Measurements from ENCODE around the gene VASP.

DNA sequence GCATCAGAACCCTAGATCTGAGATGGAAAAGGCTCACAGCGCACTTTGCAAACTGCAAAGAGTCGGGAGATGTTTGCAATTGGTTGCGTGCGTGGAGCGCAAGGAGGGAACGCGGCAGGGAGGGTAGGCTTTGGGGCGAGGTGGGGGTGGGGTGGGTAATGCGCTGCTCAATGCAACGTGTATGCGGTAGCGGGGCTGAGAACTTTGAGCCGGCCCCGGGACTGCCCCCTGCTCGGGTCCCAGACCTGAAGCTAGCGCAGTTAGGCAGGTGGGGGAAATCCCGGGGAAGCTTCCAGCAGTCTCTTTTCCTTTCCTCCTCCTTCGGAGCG lies 38.5 kb upstream of the VASP start:
- TF ChIP-seq CTCF (IDR thresholded peaks at IDR 0.05 in 2 of 3, conservative IDR thresholded peaks at IDR 0.05 in 1 of 3; ENCODE audit: borderline replicate concordance in 1 of 3, insufficient read depth in 1 of 3, low read depth in 2 of 3, low read length in 2 of 3) (no peak), POLR2A (IDR thresholded peaks at IDR 0.05; ENCODE audit: borderline replicate concordance, extremely low read depth, insufficient read depth, insufficient read length) (no peak), EZH2phosphoT487 (IDR thresholded peaks at IDR 0.05; ENCODE audit: borderline replicate concordance) (no peak), POLR2AphosphoS5 (IDR thresholded peaks at IDR 0.05; ENCODE audit: low read depth, low read length) (no peak), ZBTB33 (IDR thresholded peaks at IDR 0.05; ENCODE audit: extremely low read depth, insufficient replicate concordance, low read length) (no peak), TCF7L2 (IDR thresholded peaks at IDR 0.05; ENCODE audit: borderline replicate concordance, extremely low read depth, insufficient read depth, insufficient read length) (no peak)
